ENCODE data around the gene BUD23. TPM values are rescaled to one million over a fixed set of nuclear protein-coding genes. Genes with fewer than 3 reads are reported as not detected.
A peak's percentile ranks its signal among the peaks of the same experiment; 100 is the strongest.
"Not testable (repeated sequence)": the region's sequence is repeated elsewhere in the genome, so short reads cannot be mapped to it uniquely, and the experiment has no call there.

Gene BUD23, protein sequence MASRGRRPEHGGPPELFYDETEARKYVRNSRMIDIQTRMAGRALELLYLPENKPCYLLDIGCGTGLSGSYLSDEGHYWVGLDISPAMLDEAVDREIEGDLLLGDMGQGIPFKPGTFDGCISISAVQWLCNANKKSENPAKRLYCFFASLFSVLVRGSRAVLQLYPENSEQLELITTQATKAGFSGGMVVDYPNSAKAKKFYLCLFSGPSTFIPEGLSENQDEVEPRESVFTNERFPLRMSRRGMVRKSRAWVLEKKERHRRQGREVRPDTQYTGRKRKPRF
- 79.8 TPM for total RNA-seq
- long read RNA-seq, transcript BUD23-215 (2 exons, 3,886 nt), result minor isoform, 11 of 155 reads
- long read RNA-seq, transcript BUD23-201 (12 exons, 1,230 nt), result major isoform, 102 of 155 reads
- long read RNA-seq, partial matches to known transcripts, result 18 of 155 reads
- long read RNA-seq, other reads (novel, unspliced or antisense), result 20 of 155 reads

- DNase-seq (peak; percentile 97), ATAC-seq (peak; percentile 98)
- intact Hi-C loops (cut with micrococcal nuclease), result no loop called here
Measured at GRCh38 chr7:73683056-73683787, at the start of gene BUD23, which contains the start of gene DNAJC30. TSS of gene BUD23 (plus strand) at chr7:73683597. CDS start at chr7:73683626, 29 bp downstream. TSS of gene DNAJC30 (minus strand) at chr7:73683453. CDS start at chr7:73683423, 30 bp downstream.

GRCh38 chr7:73633844-73634243 lies 49.6 kb upstream of the BUD23 start:
- ATAC-seq, result no peak
- intact Hi-C loops (cut with micrococcal nuclease), result no loop called here

DNA sequence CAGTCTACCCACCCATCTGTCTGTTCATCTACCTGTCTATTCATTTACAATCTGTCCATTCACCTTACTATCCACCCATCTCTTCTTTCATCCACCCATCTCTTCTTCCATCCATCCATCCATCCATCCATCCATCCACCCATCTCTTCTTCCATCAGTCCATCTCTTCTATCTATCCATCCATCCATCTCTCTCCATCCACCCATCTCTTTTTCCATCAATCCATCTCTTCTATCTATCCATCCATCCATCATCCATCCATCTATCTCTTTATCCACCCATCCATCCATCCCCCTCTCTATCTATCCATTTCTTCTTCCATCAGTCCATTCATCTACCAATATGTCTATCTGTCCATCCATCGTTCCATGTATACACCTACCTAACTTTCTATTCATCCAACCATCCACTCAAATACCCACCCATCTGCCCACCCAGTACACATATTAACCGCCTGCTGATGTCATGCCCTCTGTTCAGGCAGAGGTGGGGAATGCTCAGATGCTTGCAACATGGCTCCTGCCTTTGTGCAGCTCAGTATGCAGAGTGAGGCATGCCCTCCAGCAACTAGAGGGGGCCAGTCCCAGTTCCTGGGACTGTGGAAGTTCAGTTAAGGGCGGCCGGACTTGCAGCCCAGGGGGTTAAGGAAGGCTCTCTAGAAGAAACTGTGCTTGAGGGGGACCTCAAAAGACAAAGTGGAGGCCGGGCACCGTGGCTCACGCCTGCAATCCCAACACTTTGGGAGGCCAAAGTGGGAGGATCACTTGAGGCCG lies 47.8 kb upstream of the BUD23 start:
- DNase-seq (no peak), ATAC-seq (no peak)
- intact Hi-C loops (cut with micrococcal nuclease), result no loop called here

More at GRCh38 chr7:73633844-73634243, 49.6 kb upstream of the BUD23 start:
- DNase-seq, result no peak

GRCh38 chr7:73638911-73639310 lies 44.5 kb upstream of the BUD23 start:
- DNase-seq (no peak), ATAC-seq (no peak)
- intact Hi-C loops (cut with micrococcal nuclease), result no loop called here

- ATAC-seq, result no peak
- intact Hi-C loops (cut with micrococcal nuclease), result no loop called here
Measured at GRCh38 chr7:73642834-73643233, 40.6 kb upstream of the BUD23 start.

DNA sequence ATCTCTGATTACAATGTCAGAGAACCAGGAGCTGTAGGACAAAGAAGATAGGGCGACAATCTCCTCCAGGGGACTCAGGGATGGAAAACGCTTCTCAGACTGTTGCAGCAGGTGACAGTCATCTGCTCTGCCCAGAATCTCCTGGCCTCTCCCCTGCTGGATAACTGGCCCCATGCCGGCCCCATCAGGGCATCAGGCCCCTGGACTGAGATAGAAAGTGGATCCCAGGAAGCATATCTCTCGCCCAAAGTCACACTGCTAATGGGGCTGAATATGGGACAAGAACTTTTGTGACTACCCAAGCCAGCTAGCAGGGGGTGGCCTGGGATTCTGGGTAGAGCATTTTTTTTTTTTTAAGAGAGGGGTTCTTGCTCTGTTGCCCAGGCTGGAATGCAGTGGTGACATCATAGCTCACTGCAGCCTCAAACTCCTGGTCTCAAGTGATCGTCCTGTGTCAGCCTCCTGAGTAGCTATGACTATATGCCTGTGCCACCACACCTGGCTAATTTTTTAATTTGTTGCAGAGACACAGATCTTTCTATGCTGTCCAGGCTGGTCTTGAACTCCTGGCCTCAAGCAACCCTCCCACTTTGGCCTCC lies 38.6 kb upstream of the BUD23 start:
- no peak for DNase-seq
- intact Hi-C loops (cut with micrococcal nuclease), result no loop called here
- ATAC-seq, result no peak

More at GRCh38 chr7:73642834-73643233, 40.6 kb upstream of the BUD23 start:
- no peak for DNase-seq

DNA sequence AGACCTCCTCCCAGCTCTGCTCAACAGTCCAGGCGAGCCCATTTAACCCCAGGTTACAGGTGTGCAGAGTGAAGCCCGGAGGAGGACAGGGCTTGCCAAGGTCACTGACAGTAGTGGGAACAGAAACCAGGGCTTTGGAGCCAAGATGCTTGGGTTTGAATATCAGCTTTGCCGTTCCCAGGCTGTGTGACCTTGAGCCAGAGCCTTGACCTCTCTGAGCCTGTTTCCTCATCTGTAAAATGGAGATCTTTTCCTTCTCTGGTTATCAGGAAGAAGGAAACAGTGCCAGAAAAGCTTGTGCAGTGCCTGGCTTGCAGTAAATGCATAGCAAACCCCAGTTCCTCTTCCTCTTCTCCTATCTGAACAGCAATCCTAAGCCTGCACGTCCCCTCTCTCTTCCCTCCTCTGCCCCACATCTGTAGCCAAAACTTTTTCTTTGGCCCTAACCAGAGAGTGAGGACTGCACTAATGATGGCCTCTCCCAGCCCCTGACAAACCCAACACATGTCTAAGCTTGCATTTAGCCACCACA lies 37.7 kb upstream of the BUD23 start:
- DNase-seq, result no peak
- ATAC-seq, result peak; percentile 18
- intact Hi-C loops (cut with micrococcal nuclease), result no loop called here

GRCh38 chr7:73646785-73647724 lies 36.3 kb upstream of the BUD23 start:
- no peak for DNase-seq
- intact Hi-C loops (cut with micrococcal nuclease), result no loop called here
- no peak for ATAC-seq

DNA sequence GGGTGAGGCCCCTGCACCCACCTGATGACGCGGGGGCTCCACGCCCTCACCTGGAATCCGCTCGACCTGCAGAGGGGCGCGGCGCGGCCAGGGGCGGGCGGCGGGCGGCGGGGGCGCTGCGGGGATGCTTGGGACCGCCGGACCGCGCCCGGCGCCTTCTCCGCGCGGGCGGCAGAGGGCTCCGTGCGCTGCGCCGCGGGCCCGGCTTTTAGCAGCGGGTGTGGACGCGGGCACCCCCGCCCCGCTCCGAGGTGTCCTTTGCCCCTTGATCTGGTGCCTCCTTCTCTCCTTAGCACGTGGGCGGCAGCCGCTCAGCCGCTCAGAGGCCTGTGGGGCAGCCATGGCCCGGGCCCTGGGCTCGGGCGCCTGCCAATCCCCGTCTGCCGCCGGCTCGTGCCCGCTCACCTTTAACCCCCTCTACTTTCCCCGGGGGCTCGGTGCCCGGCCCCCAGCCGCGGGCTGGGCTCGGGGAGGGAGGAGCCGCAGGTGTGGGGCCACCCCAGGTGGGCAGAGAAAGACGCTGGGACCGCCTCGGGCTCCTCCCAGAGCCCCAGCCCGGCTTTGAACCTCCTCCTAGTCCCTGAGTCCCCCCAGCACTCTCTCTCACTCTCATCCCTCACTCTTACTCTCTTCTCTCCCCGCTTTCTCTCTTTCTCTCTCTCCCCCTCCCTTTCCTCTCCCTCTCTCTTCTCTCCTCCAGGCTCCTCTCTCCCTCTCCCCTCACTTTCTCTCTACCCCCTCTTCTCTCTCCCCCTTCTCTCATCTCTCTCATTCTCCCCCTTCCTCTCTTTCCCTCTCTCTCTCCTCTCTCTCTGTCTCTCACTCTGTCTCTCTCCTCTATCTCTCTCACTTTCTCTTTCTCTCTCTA lies 35.4 kb upstream of the BUD23 start:
- DNase-seq, result peak; percentile 35
- ATAC-seq, result peak; percentile 52
- intact Hi-C loops (cut with micrococcal nuclease), result no loop called here

GRCh38 chr7:73648593-73649332 lies 34.6 kb upstream of the BUD23 start:
- ATAC-seq, result no peak
- intact Hi-C loops (cut with micrococcal nuclease), result no loop called here
- DNase-seq, result no peak

DNA sequence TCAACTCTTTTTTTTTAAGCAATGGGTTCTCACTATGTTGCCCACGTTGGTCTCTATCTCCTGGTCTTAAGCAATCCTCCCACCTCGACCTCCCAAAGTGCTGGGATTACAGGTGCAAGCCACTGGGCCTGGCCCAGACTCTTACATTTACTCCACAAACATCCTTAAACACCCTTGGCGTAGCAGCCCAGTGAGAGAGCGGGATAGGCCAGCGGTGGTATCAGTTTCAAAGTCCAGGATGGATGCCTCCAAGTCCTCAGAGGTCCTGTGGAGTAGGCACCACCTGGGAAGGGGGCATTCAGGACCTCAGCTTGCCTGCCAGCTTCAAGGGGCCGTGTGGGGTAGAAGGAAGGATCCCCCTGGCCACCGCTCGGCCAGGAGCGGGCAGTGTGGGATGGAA lies 33.8 kb upstream of the BUD23 start:
- no peak for ATAC-seq
- DNase-seq, result no peak
- intact Hi-C loops (cut with micrococcal nuclease), result no loop called here

DNA sequence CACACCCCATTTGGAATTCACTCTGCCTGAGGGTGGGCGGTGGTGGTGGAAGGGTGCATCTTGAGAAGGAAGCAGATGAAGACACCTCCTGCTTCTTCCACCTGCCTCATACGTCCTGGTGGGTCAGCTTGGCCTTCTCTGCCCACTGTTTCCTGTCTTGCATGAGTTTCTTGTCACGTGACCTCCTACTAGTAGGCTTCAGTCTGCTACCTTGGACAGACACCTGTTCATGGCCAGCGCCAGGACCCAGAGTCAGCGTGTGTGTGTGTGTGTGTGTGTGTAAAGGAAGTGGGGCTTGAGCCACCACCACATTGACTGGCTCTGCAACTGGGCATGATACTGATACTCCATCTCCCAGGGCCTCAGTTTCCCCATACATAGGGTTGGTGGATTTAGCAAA lies 32.9 kb upstream of the BUD23 start:
- intact Hi-C loops (cut with micrococcal nuclease), result no loop called here
- no peak for ATAC-seq
- no peak for DNase-seq

DNA sequence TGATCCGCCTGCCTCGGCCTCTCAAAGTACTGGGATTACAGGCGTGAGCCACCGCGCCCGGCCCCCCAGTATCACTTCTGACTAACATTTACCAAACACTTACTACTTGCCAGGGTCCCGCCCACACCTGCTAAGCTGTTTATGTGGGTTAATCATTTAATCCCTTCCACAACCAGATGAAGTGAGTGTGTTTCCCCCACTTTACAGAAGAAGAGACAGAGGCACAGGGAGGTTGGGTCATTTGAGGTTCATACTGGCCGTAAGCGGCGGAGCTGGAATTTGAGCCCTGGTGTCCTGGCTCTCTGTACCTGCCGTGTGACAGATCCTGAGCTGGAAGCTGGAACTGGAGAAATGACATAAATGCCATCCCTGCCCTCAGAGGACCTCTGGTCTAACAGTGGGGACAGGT lies 30.9 kb upstream of the BUD23 start:
- intact Hi-C loops (cut with micrococcal nuclease), result no loop called here
- no peak for ATAC-seq
- no peak for DNase-seq

DNA sequence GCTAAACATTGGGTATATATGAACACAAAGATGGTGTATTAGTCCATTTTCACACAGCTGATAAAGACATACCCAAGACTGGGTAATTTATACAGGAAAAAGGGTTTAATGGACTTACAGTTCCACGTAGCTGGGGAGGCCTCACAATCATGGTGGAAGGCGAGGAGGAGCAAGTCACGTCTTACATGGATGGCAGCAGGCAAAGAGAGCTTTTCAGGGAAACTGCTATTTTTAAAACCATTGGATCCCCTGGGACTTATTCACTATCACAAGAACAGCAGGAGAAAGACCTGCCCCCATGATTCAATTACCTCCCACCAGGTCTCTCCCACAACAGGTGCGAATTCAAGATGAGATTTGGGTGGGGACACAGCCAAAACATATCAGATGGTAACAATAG lies 28.1 kb upstream of the BUD23 start:
- DNase-seq; intact Hi-C loops (cut with micrococcal nuclease); ATAC-seq: not testable (repeated sequence)

GRCh38 chr7:73659983-73660382 lies 23.4 kb upstream of the BUD23 start:
- intact Hi-C loops (cut with micrococcal nuclease), result loop anchor here (10.0 kb wide), 1 partner anchor 55 kb away; no protein-coding TSS in a partner anchor
- ATAC-seq (no peak), DNase-seq (no peak)

- intact Hi-C loops (cut with micrococcal nuclease), result loop anchor here (10.0 kb wide), 1 partner anchor 56 kb away; no protein-coding TSS in a partner anchor
- not testable (repeated sequence) for ATAC-seq, DNase-seq
Measured at GRCh38 chr7:73660594-73660993, 22.8 kb upstream of the BUD23 start.

Measured in left ventricle myocardium superior (tissue), 1 donor.